Measurements from ENCODE around the gene KDM8.

KDM8 gene

DNA sequence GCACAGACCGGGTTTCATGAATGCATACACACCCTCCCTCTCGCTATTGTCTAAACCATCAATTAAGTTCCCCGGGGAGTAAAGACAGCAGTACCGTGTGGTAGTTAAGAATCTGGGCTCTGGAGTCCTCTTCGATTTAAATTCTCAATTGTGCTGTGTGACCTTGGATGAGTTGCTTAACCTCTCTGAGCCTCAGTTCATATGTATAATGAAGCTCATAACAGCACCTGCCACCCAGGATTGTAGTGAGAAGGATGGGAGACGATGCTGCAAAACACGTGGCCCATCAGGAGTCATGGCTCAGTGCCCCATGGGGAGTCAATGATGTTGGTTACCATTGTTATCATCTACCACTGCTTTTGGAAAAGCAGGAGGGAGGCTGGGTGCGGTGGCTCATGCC is 34.5 kb upstream of the KDM8 start:
- TF ChIP-seq, protein P1, sequence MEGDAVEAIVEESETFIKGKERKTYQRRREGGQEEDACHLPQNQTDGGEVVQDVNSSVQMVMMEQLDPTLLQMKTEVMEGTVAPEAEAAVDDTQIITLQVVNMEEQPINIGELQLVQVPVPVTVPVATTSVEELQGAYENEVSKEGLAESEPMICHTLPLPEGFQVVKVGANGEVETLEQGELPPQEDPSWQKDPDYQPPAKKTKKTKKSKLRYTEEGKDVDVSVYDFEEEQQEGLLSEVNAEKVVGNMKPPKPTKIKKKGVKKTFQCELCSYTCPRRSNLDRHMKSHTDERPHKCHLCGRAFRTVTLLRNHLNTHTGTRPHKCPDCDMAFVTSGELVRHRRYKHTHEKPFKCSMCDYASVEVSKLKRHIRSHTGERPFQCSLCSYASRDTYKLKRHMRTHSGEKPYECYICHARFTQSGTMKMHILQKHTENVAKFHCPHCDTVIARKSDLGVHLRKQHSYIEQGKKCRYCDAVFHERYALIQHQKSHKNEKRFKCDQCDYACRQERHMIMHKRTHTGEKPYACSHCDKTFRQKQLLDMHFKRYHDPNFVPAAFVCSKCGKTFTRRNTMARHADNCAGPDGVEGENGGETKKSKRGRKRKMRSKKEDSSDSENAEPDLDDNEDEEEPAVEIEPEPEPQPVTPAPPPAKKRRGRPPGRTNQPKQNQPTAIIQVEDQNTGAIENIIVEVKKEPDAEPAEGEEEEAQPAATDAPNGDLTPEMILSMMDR (IDR thresholded peaks at IDR 0.05; ENCODE audit: control insufficient read depth, insufficient read depth, low read depth, low read length, missing control alignments) = no peak
- H3K4me3 ChIP-seq (ENCODE audit: control insufficient read depth, low read depth, low read length) = no peak overlapping the region
- DNase-seq (ENCODE audit: low read depth) = no peak

DNA sequence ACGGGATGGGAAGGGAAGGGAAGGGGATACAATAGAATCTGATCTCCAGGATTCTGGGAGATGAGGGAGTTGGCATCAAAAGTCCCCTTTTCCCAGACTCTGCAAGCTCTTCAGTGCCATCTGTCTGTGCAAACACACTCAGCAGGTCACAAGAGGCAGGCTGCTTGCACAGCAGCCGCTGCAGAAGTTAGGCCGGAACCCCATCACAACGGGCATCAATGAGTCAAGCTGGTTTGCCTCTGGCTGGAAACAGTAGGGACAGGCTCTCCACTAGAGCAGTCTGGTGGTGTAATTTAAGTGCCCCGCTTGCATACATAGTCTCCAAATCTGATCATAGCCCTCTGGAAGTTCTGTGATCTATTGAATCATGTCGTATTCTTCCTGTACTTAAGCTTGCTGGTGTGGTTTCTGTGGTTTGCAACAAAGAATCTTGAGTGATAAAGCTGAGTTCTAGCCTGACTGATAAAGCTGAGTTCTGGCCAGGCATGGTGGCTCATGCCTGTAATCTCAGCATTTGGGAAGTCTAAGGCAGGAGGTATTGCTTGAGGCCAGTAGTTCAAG is 33.7 kb upstream of the KDM8 start:
- peak; percentile 93 for DNase-seq (ENCODE audit: low read depth)
- TF ChIP-seq, protein P1 (IDR thresholded peaks at IDR 0.05; ENCODE audit: control insufficient read depth, insufficient read depth, low read depth, low read length, missing control alignments) = peak; percentile 45
- no peak overlapping the region for H3K4me3 ChIP-seq (ENCODE audit: control insufficient read depth, low read depth, low read length)

DNA sequence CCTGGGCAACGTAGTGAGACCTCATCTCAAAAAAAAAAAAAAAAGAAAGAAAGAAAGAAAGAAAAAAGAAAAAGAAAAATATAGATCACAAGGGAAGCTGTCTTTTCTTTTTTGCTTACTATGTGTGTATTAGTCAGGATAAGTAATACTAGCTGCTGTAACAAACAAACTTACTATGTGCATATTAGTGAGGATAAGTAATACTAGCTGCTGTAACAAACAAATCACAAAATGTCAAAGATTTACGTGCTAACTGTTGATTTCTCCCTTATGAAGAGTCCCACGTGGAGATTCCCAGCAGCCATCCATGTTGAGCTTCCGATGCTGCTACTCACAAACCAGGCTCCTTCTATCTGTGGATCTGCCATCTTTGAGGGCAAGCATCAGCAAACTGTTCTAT is 31.7 kb upstream of the KDM8 start:
- DNase-seq (ENCODE audit: low read depth) = no peak
- H3K4me3 ChIP-seq (ENCODE audit: control insufficient read depth, low read depth, low read length) = no peak overlapping the region
- TF ChIP-seq, protein P1 (IDR thresholded peaks at IDR 0.05; ENCODE audit: control insufficient read depth, insufficient read depth, low read depth, low read length, missing control alignments) = no peak

DNA sequence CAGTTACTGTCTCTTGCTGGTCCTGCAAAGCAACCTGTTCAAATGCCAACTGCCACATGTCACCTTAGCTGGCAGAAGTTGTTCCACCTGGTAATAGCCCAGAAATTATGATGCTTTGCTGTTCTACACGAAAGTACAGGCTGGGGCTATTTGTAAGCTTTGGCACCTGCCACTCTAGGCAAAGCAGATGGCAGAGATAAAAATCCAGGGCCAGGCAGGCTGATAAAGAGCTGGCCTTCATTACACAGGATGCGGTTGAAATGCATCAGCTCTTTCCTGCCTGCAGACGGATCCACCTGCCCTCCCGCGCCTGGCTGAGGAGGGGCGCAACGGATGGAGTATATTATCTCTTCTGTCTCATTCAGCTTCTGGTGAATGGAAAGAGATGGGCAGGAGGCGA is 29.3 kb upstream of the KDM8 start:
- no peak for DNase-seq (ENCODE audit: low read depth)
- TF ChIP-seq, protein P1 (IDR thresholded peaks at IDR 0.05; ENCODE audit: control insufficient read depth, insufficient read depth, low read depth, low read length, missing control alignments) = no peak
- H3K4me3 ChIP-seq (ENCODE audit: control insufficient read depth, low read depth, low read length) = no peak overlapping the region

DNA sequence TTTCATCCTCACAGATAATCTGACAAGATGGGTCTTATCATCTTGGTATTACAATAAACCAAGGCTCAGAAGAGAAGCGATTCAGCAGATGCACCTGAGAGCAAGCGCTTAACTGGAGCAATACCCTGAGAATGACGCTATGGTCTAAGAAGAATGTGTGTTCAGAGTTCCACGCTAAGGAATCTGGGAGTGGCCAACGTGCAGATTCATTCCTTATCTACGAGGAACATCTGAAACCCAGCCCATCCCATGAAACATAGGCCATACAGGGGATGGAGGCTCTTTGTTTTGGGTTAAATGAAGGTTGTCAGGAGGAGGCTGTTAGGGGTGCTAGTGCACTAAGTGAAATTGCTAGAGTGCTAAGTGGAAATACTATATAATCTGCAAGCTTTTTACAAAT is 28.5 kb upstream of the KDM8 start:
- TF ChIP-seq, protein P1 (IDR thresholded peaks at IDR 0.05; ENCODE audit: control insufficient read depth, insufficient read depth, low read depth, low read length, missing control alignments) = no peak
- no peak for DNase-seq (ENCODE audit: low read depth)
- H3K4me3 ChIP-seq (ENCODE audit: control insufficient read depth, low read depth, low read length) = no peak overlapping the region

DNA sequence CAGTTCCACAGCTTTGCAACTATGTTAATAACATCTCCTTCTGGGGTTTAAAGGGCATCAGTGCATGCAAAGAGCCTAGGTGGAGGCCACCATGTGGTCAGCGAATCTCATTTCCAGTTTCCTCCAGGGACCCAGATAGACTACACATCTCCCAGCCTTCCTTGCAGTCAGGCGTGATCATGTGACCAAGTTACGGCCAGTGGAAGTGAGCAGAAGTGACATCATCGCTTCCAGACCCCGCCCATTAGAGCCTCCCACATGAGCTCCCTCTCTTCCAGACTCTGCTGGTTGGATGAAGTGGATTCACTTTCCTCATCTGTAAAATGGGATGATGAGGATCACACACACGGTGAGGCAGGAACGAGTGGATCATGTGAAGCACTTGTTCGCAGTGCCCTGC is 27.4 kb upstream of the KDM8 start:
- TF ChIP-seq, protein P1 (IDR thresholded peaks at IDR 0.05; ENCODE audit: control insufficient read depth, insufficient read depth, low read depth, low read length, missing control alignments) = no peak
- no peak overlapping the region for H3K4me3 ChIP-seq (ENCODE audit: control insufficient read depth, low read depth, low read length)
- no peak for DNase-seq (ENCODE audit: low read depth)
